KMS-11 (cell line): ENCODE results near the gene AAGAB.

ENCODE experiments used
- H2AFZ ChIP-seq: fragments of 200-600 bp; sonication (generic); 2 replicates; pipeline ENCODE4 v1.6.1; 2016; ENCODE audit warnings: antibody characterized with exemption, mixed run types, low read depth
- H3K27ac ChIP-seq: fragments of 200-600 bp; sonication (generic); 2 replicates; pipeline ENCODE4 v1.6.1; 2016; ENCODE audit warnings: mild to moderate bottlenecking, mixed run types
- H3K27me3 ChIP-seq: fragments of 200-600 bp; sonication (generic); 2 replicates; pipeline ENCODE4 v1.6.1; 2017; ENCODE audit warnings: mild to moderate bottlenecking, low read depth, mixed run types, moderate library complexity; ENCODE audit not compliant: insufficient read depth
- H3K36me3 ChIP-seq: fragments of 200-600 bp; sonication (generic); 2 replicates; pipeline ENCODE4 v1.6.1; 2017; ENCODE audit warnings: mild to moderate bottlenecking, mixed run types; ENCODE audit not compliant: insufficient read depth
- H3K4me1 ChIP-seq: fragments of 200-600 bp; sonication (generic); 2 replicates; pipeline ENCODE4 v1.6.1; 2016; ENCODE audit warnings: mild to moderate bottlenecking, low read depth, mixed run types; ENCODE audit not compliant: poor library complexity, severe bottlenecking
- H3K4me2 ChIP-seq: fragments of 200-600 bp; sonication (generic); 2 replicates; pipeline ENCODE4 v1.7.0; 2016; ENCODE audit warnings: mild to moderate bottlenecking, mixed run types
- H3K4me3 ChIP-seq: fragments of 200-600 bp; sonication (generic); IDR thresholded peaks from 2 replicates; pipeline ENCODE4 v1.6.1; 2017; ENCODE audit warnings: low read depth, low read length, mixed read lengths; ENCODE audit not compliant: insufficient read depth
- H3K79me2 ChIP-seq: fragments of 200-600 bp; sonication (generic); 2 replicates; pipeline ENCODE4 v1.6.1; 2016; ENCODE audit warnings: low read depth, mixed run types; ENCODE audit not compliant: insufficient read depth
- H3K9ac ChIP-seq: fragments of 200-600 bp; sonication (generic); 2 replicates; pipeline ENCODE4 v1.6.1; 2016; ENCODE audit warnings: mild to moderate bottlenecking, mixed run types
- H4K20me1 ChIP-seq: fragments of 200-600 bp; sonication (generic); 2 replicates; pipeline ENCODE4 v1.6.1; 2016; ENCODE audit warnings: mild to moderate bottlenecking, mixed run types; ENCODE audit not compliant: insufficient read depth
- TF ChIP-seq, protein P1 (sequence below): fragments of 200-600 bp; sonication (generic); conservative IDR thresholded peaks from 2 replicates; pipeline ENCODE4 v1.6.1; 2017; ENCODE audit warnings: low read depth, mild to moderate bottlenecking, antibody characterized with exemption, low read length, moderate library complexity, mixed read lengths

AAGAB gene

DNA sequence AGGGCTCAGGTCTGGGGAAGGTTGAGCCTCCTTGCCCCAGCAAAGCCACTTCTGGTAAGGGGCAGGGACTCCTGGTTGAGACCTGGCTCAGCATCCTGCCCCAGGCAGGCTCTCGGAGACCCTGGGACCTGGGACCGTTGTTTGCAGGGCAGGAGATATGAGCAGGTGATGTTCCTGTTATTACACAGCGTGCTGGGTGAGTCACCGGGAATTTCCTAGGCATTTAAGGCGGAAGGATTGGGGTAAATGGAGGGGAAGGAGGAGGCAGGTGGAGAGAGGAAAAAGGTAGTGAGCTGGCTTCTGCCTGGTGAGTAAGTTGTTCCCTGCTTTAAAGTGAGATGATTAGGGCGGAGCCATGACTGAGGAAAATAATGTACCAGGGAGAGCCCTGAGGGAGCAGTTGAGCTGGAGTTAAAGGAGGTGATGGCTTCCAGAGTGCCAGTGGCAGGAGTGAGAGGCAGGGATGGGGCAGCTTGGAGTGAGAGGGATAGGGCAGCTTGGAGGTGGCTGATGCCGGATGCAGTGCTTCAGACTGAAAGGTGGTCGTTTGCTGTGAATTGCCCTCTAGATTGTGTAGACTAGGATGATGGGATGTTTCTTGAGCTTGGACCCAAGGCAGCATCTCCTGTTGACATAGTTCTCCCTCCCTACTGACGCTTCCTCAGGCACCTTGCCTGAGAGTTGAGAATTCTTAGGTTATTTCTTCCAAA is 79.4 kb downstream of the AAGAB start:
- no peak overlapping the region for H3K4me3 ChIP-seq
- no peaks in the 10 kb centered on the region for H4K20me1 ChIP-seq
- H3K79me2 ChIP-seq = no peaks in the 10 kb centered on the region
- H3K4me2 ChIP-seq = no peak overlapping the region
- TF ChIP-seq, protein P1, sequence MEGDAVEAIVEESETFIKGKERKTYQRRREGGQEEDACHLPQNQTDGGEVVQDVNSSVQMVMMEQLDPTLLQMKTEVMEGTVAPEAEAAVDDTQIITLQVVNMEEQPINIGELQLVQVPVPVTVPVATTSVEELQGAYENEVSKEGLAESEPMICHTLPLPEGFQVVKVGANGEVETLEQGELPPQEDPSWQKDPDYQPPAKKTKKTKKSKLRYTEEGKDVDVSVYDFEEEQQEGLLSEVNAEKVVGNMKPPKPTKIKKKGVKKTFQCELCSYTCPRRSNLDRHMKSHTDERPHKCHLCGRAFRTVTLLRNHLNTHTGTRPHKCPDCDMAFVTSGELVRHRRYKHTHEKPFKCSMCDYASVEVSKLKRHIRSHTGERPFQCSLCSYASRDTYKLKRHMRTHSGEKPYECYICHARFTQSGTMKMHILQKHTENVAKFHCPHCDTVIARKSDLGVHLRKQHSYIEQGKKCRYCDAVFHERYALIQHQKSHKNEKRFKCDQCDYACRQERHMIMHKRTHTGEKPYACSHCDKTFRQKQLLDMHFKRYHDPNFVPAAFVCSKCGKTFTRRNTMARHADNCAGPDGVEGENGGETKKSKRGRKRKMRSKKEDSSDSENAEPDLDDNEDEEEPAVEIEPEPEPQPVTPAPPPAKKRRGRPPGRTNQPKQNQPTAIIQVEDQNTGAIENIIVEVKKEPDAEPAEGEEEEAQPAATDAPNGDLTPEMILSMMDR = no peak
- H3K27me3 ChIP-seq = no peaks in the 10 kb centered on the region
- no peak overlapping the region for H3K9ac ChIP-seq
- H2AFZ ChIP-seq = no peak overlapping the region
- H3K4me1 ChIP-seq = peaks cover 4% of the 10 kb centered on the region
- no peak overlapping the region for H3K27ac ChIP-seq
- H3K36me3 ChIP-seq = no peaks in the 10 kb centered on the region

DNA sequence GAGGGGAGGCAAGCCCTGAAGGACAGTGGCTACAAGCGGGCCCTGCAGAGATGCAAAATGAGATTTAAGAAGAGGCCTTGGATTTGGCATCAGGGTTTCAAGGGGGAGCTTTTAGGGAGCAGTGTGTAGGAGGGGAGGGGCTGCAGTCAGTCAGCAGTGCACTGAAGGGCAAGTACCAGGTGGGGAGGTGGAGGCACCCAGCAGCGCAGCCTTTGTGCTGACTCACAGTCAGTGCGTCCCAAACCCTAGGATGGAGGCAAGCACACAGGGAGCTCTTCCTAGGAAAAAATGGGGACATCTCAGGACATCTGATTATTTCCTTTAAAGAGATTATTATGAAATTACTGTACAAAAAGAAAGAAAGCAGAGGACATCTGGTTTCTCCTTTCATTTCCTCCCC is 80.0 kb downstream of the AAGAB start:
- Histone ChIP-seq H3K36me3 (no peaks in the 10 kb centered on the region), H3K27ac (no peak overlapping the region), H3K4me1 (peaks cover 4% of the 10 kb centered on the region), H3K27me3 (no peaks in the 10 kb centered on the region), H3K79me2 (no peaks in the 10 kb centered on the region), H4K20me1 (no peaks in the 10 kb centered on the region), H3K4me3 (no peak overlapping the region), H3K9ac (no peak overlapping the region), H3K4me2 (no peak overlapping the region), H2AFZ (no peak overlapping the region)
- TF ChIP-seq, protein P1 = no peak

DNA sequence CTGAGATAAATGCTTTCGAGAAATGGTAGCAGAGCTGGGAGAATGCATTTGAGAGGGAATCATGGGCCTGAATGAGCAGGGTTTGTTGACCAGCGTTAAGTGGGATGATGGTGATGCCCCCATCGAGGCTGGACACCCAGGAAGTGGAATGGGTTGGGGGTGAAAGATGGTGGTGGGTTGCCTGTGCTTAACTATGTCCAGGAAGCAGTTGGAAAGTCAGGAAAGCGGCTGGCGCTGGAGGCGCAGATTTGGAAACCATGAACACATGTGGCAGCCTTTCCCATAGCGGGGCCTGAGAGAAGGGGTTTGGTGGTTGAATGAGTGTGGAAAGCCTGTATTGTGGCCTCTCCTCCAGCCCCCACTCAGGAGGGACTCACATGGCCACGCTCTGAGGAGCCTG is 80.7 kb downstream of the AAGAB start:
- no peak overlapping the region for H2AFZ ChIP-seq
- no peaks in the 10 kb centered on the region for H4K20me1 ChIP-seq
- H3K27me3 ChIP-seq = no peaks in the 10 kb centered on the region
- H3K4me2 ChIP-seq = no peak overlapping the region
- H3K36me3 ChIP-seq = no peaks in the 10 kb centered on the region
- peaks cover 4% of the 10 kb centered on the region for H3K4me1 ChIP-seq
- H3K79me2 ChIP-seq = no peaks in the 10 kb centered on the region
- TF ChIP-seq, protein P1 = no peak
- H3K9ac ChIP-seq = no peak overlapping the region
- H3K27ac ChIP-seq = no peak overlapping the region
- no peak overlapping the region for H3K4me3 ChIP-seq

DNA sequence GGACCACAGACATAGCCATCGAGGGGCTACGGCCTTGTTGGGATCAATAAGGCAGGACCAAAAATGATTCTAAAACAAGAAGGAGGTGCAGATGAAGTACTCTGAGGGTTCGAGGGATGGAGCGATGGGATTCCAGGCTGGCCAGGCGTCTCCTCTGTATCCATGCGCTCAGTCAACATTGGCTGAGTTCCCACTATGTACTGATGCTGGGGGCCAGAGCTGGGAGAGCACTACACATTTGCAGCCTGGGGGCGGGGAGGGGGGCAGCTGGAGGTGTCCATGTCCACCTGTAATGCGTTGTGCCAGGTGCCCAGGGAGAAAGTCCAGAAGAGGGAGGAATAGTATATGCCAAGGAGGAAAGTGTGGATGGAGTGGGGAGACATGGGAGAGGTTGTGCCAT is 81.5 kb downstream of the AAGAB start:
- H3K27me3 ChIP-seq = no peaks in the 10 kb centered on the region
- no peaks in the 10 kb centered on the region for H4K20me1 ChIP-seq
- H3K4me2 ChIP-seq = no peak overlapping the region
- no peaks in the 10 kb centered on the region for H3K36me3 ChIP-seq
- no peaks in the 10 kb centered on the region for H3K79me2 ChIP-seq
- H3K27ac ChIP-seq = no peak overlapping the region
- H3K9ac ChIP-seq = no peak overlapping the region
- no peak overlapping the region for H2AFZ ChIP-seq
- H3K4me1 ChIP-seq = peaks cover 4% of the 10 kb centered on the region
- TF ChIP-seq, protein P1 = no peak
- no peak overlapping the region for H3K4me3 ChIP-seq
